ENCODE data around the gene TDRD15. TPM values are rescaled to one million over a fixed set of nuclear protein-coding genes. Genes with fewer than 3 reads are reported as not detected.
"Not testable (repeated sequence)": the region's sequence is repeated elsewhere in the genome, so short reads cannot be mapped to it uniquely, and the experiment has no call there.

Gene TDRD15
- total RNA-seq, 4 donors from 2014 or later, result under 0.01 to 0.45 (median 0.08) TPM; not detected in 1

- DNase-seq, result no peak
- intact Hi-C loops (cut with DNase I), result no loop called here
- Histone ChIP-seq H3K4me3 (replicated peaks in 1 of 3) (no peak overlapping the region), H3K4me1 (no peaks in the 10 kb centered on the region), H3K27ac (no peak overlapping the region), H3K27me3 (no peaks in the 10 kb centered on the region), H3K9me3 (no peaks in the 10 kb centered on the region), H3K36me3 (no peaks in the 10 kb centered on the region)
- TF ChIP-seq CTCF (IDR thresholded peaks at IDR 0.05), result no peak
- no peak for TF ChIP-seq POLR2A (IDR thresholded peaks at IDR 0.05)
Measured at GRCh38 chr2:21148718-21149117, 24.9 kb downstream of the TDRD15 start.

GRCh38 chr2:21151234-21151633 is 27.5 kb downstream of the TDRD15 start:
- H3K9me3 ChIP-seq; H3K27me3 ChIP-seq; H3K36me3 ChIP-seq; H3K27ac ChIP-seq; intact Hi-C loops (cut with DNase I); H3K4me1 ChIP-seq; H3K4me3 ChIP-seq (replicated peaks in 1 of 3); DNase-seq: not testable (repeated sequence)
- 45 to 70% methylated on average over 2 of the region's 2 CpGs for WGBS, 2 donors

- no peak for DNase-seq
- no peaks in the 10 kb centered on the region for H3K27me3 ChIP-seq
- TF ChIP-seq CTCF (IDR thresholded peaks at IDR 0.05), result no peak
- TF ChIP-seq POLR2A (IDR thresholded peaks at IDR 0.05), result no peak
- no peaks in the 10 kb centered on the region for H3K4me1 ChIP-seq
- H3K36me3 ChIP-seq, result no peaks in the 10 kb centered on the region
- WGBS, 2 donors, result 17 to 26% methylated on average over 3 of the region's 3 CpGs
- no peak overlapping the region for H3K4me3 ChIP-seq (replicated peaks in 1 of 3)
- intact Hi-C loops (cut with DNase I), result no loop called here
- H3K27ac ChIP-seq, result no peak overlapping the region
- no peaks in the 10 kb centered on the region for H3K9me3 ChIP-seq
Measured at GRCh38 chr2:21155365-21156136, 31.8 kb downstream of the TDRD15 start.

DNA sequence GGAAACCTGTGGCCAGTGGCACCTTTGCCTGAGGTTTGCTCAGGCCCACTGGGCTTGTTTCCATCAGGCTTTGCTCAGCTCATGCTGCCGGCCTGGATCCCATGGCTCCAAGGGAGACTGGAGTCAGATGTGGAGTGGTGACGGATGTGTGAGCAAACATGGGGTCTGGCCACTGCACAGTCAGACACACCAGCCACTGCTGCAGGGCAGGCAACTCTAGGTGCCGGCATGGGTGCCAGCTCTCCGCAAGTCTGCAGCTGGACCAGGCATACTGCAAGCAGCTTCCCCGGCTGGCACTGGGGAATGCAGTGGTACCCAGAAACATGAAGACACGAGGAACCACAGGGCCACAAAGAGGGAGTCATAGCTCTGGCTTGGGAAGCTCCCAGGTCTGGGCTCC is 37.4 kb downstream of the TDRD15 start:
- no peaks in the 10 kb centered on the region for H3K4me1 ChIP-seq
- H3K36me3 ChIP-seq, result no peaks in the 10 kb centered on the region
- no peak for DNase-seq
- H3K4me3 ChIP-seq (replicated peaks in 1 of 3), result no peak overlapping the region
- 94 to 99% methylated on average over 6 of the region's 6 CpGs for WGBS, 2 donors
- H3K27ac ChIP-seq, result no peak overlapping the region
- TF ChIP-seq POLR2A (IDR thresholded peaks at IDR 0.05) (no peak), CTCF (IDR thresholded peaks at IDR 0.05) (no peak)
- intact Hi-C loops (cut with DNase I), result no loop called here
- H3K9me3 ChIP-seq, result no peaks in the 10 kb centered on the region
- H3K27me3 ChIP-seq, result no peaks in the 10 kb centered on the region

DNA sequence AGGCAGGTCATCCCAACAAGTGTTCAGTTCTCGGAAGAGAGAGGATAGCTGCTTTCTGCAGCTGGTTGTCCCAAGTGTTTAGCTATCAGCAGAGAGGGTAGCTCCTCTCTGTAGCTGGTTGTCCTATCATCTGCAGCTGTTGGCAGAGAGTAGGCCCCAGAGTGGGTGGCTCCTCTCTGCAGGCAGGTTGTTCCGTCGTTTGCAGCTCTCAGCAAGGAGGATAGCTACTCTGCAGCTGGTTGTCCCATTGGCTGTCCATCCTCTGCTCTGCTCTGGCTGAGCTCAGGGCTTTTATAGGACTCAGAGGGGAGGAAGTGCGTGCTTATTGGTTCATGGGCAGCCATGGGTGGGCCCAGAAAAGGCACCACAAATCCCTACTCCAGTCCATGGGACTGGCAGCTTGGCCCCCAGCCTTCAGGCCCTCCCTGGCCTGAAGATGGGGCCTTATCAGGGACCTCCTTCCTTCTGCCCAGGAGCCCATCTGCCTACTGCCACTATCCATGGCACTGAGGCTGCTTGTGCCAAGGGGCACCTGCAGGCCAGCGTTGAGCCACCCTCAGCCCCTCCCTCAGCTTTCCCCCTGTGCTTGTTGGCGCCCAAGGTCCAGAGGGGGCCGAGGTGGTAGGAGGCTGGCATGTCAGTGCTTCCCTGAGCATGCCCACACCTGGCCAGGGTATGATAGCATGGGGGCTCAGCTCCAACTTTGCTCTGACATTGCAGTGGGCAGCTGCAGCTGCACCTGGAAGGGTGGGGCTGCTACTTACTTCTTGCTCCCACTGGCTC is 38.3 kb downstream of the TDRD15 start:
- no peak for DNase-seq
- TF ChIP-seq CTCF (IDR thresholded peaks at IDR 0.05) (no peak), POLR2A (IDR thresholded peaks at IDR 0.05) (no peak)
- Histone ChIP-seq H3K27me3 (no peaks in the 10 kb centered on the region), H3K27ac (no peak overlapping the region), H3K36me3 (no peaks in the 10 kb centered on the region), H3K4me3 (replicated peaks in 1 of 3) (no peak overlapping the region), H3K9me3 (no peaks in the 10 kb centered on the region), H3K4me1 (no peaks in the 10 kb centered on the region)
- 93% methylated on average over 4 to 7 of the region's 7 CpGs for WGBS, 2 donors
- intact Hi-C loops (cut with DNase I), result no loop called here

Data from thyroid gland (tissue), 4 donors.